IMR-90 (cell line): ENCODE measurements around the gene F2RL3. TPM values are rescaled to one million over a fixed set of nuclear protein-coding genes. Genes with fewer than 3 reads are reported as not detected.

Experiments used
- ATAC-seq: fragments of 200-7000 bp; cut with Tn5 transposase; 2 replicates; pipeline ENCODE4 v1.9.1; 2020; ENCODE audit warnings: low read depth, mild to moderate bottlenecking, moderate library complexity
- BruUV-seq: library from RNA; stranded (reverse); fragments of 400-500 nt; replicated peaks from 2 replicates; lab custom pipeline; 2021; lab: Mats Ljungman, UMichigan
- CTCF ChIA-PET: fragments of 300-600 bp; formaldehyde crosslinking; extraction: SDS; loops from one replicate; lab custom pipeline; 2021; ENCODE audit warnings: antibody characterized with exemption; lab: Yijun Ruan, JAX
- POLR2A ChIA-PET: fragments of 300-600 bp; sonication (Branson Sonifier 250); formaldehyde crosslinking; loops from one replicate; lab custom pipeline; 2022; ENCODE audit warnings: antibody characterized with exemption; ENCODE audit not compliant: unreplicated experiment; lab: Charles Lee
- DNase-seq: peaks from one replicate; pipeline ENCODE4 v3.0.0; 2013
- H2AFZ ChIP-seq: replicated peaks from 2 replicates; pipeline ENCODE3; 2013; ENCODE audit warnings: low read length, mild to moderate bottlenecking; ENCODE audit not compliant: poor library complexity
- H2AK5ac ChIP-seq: 2 replicates; pipeline ENCODE4 v1.6.1; 2013; ENCODE audit warnings: low read depth, low read length, inconsistent platforms
- H2AK9ac ChIP-seq: replicated peaks from 2 replicates; pipeline ENCODE3; 2013; ENCODE audit warnings: mild to moderate bottlenecking, low read depth, low read length, moderate library complexity; ENCODE audit not compliant: poor library complexity
- H2BK120ac ChIP-seq: 2 replicates; pipeline ENCODE4 v1.6.1; 2013; ENCODE audit warnings: low read depth, low read length, inconsistent platforms
- H2BK15ac ChIP-seq: 3 replicates; pipeline ENCODE4 v1.6.1; 2013; ENCODE audit warnings: low read depth, low read length, inconsistent platforms
- H2BK20ac ChIP-seq: 2 replicates; pipeline ENCODE4 v1.6.1; 2013; ENCODE audit warnings: low read depth, mild to moderate bottlenecking, inconsistent platforms, low read length, moderate library complexity
- H2BK5ac ChIP-seq: 2 replicates; pipeline ENCODE4 v1.6.1; 2013; ENCODE audit warnings: mild to moderate bottlenecking, low read depth, low read length, inconsistent platforms; ENCODE audit not compliant: poor library complexity, severe bottlenecking
- H3K14ac ChIP-seq: replicated peaks from 2 replicates; pipeline ENCODE4 v1.6.1; 2013; ENCODE audit warnings: low read depth, low read length, inconsistent platforms
- H3K18ac ChIP-seq: 2 replicates; pipeline ENCODE4 v1.6.1; 2013; ENCODE audit warnings: low read depth, low read length, control low read depth
- H3K23ac ChIP-seq: 2 replicates; pipeline ENCODE4 v1.6.1; 2013; ENCODE audit warnings: low read depth, low read length, inconsistent platforms
- H3K27ac ChIP-seq: 2 replicates; pipeline ENCODE4 v1.5.1; 2013; ENCODE audit warnings: mild to moderate bottlenecking, control low read depth, low read length; ENCODE audit not compliant: insufficient read depth
- H3K27me3 ChIP-seq: 2 replicates; pipeline ENCODE4 v1.6.1; 2013; ENCODE audit warnings: low read length; ENCODE audit not compliant: control insufficient read depth, insufficient read depth
- H3K36me3 ChIP-seq: 2 replicates; pipeline ENCODE4 v1.6.1; 2013; ENCODE audit warnings: low read length, mixed read lengths; ENCODE audit not compliant: control insufficient read depth, insufficient read depth
- H3K4ac ChIP-seq: 2 replicates; pipeline ENCODE4 v1.6.1; 2013; ENCODE audit warnings: low read depth, low read length, inconsistent platforms
- H3K4me1 ChIP-seq: 2 replicates; pipeline ENCODE4 v1.6.1; 2013; ENCODE audit warnings: low read length, mixed read lengths; ENCODE audit not compliant: control insufficient read depth, insufficient read depth
- H3K4me2 ChIP-seq: 2 replicates; pipeline ENCODE4 v1.6.1; 2013; ENCODE audit warnings: low read depth, mild to moderate bottlenecking, control low read depth, low read length, moderate library complexity
- H3K4me3 ChIP-seq: 2 replicates; pipeline ENCODE4 v1.5.1; 2013; ENCODE audit warnings: low read depth, mild to moderate bottlenecking, control low read depth, low read length, moderate library complexity; ENCODE audit not compliant: insufficient read depth
- H3K56ac ChIP-seq: 2 replicates; pipeline ENCODE4 v1.6.1; 2013; ENCODE audit warnings: low read length, inconsistent platforms; ENCODE audit not compliant: insufficient read depth; ENCODE audit errors: extremely low read depth
- H3K79me1 ChIP-seq, 2 experiments: 2 replicates each; pipeline ENCODE4 v1.6.1; 2013; ENCODE audit warnings: low read length in 2 of 2, inconsistent platforms in 1 of 2, low read depth in 1 of 2
- H3K9ac ChIP-seq: 2 replicates; pipeline ENCODE4 v1.6.1; 2013; ENCODE audit warnings: low read depth, low read length, control low read depth
- H3K9me1 ChIP-seq: 2 replicates; pipeline ENCODE4 v1.6.1; 2013; ENCODE audit warnings: low read length, inconsistent platforms; ENCODE audit not compliant: insufficient read depth
- H3K9me3 ChIP-seq: 2 replicates; pipeline ENCODE4 v1.6.1; 2013; ENCODE audit warnings: low read length; ENCODE audit not compliant: control insufficient read depth, insufficient read depth
- H4K20me1 ChIP-seq: 2 replicates; pipeline ENCODE4 v1.6.1; 2013; ENCODE audit warnings: low read length, inconsistent platforms; ENCODE audit not compliant: insufficient read depth
- H4K5ac ChIP-seq: 2 replicates; pipeline ENCODE4 v1.6.1; 2013; ENCODE audit warnings: mild to moderate bottlenecking, low read depth, low read length, control low read depth
- H4K8ac ChIP-seq, 2 experiments: 2 replicates each; pipeline ENCODE4 v1.6.1; 2013; ENCODE audit warnings: low read depth in 2 of 2, low read length in 2 of 2, control low read depth in 1 of 2, inconsistent platforms in 1 of 2
- H4K91ac ChIP-seq: 2 replicates; pipeline ENCODE4 v1.6.1; 2013; ENCODE audit warnings: low read depth, low read length, inconsistent platforms; ENCODE audit not compliant: insufficient read depth
- BHLHE40 ChIP-seq: fragments of 150-350 bp; IDR thresholded peaks from 2 replicates; pipeline ENCODE4 v1.6.1; 2016; ENCODE audit warnings: mild to moderate bottlenecking, low read depth, low read length
- RCOR1 ChIP-seq: IDR thresholded peaks from 2 replicates; pipeline ENCODE4 v1.6.1; 2012; ENCODE audit warnings: mild to moderate bottlenecking, low read length, improper control_type of control experiment; ENCODE audit not compliant: insufficient replicate concordance
- USF2 ChIP-seq: fragments of 150-350 bp; IDR thresholded peaks from 2 replicates; pipeline ENCODE4 v1.6.1; 2017; ENCODE audit warnings: mild to moderate bottlenecking, antibody characterized with exemption, low read length, low read depth
- WGBS, 2 experiments: methylation state at CpG; one replicate each; pipeline versions ENCODE4 v1.1.5 to v1.1.7; 2013; ENCODE audit warnings: missing lambda C conversion rate in 2 of 2; ENCODE audit not compliant: insufficient read length in 1 of 2; ENCODE audit errors: extremely low coverage in 2 of 2; 5-methylcytosine and 5-hydroxymethylcytosine counted together
- dilution Hi-C: fragments of 300-500 bp; cut with HindIII; formaldehyde crosslinking; loops from one replicate; pipeline ENCODE4 v1.14.3; 2018; ENCODE audit warnings: low sequenced_read_pairs; ENCODE audit not compliant: unreplicated experiment
- in situ Hi-C: fragments of 300-500 bp; cut with MboI; formaldehyde crosslinking; loops from 3 replicates; pipeline ENCODE4 v1.14.3; 2019; ENCODE audit warnings: low sequenced_read_pairs, inconsistent platforms, mixed read lengths
- intact Hi-C: fragments of 100-400 bp; cut with micrococcal nuclease; formaldehyde crosslinking; loops from 2 replicates; pipeline ENCODE4 v1.10.0; 2022
- polyA plus RNA-seq, 3 experiments: library from polyadenylated mRNA; depleted of rRNA; stranded (reverse); fragments of >200 nt; gene quantifications; 2 replicates each; pipeline ENCODE4 v1.2.3, GENCODE V29; 2012; ENCODE audit warnings: low replicate concordance in 1 of 3
- total RNA-seq: library from RNA; depleted of rRNA; stranded (reverse); fragments of >200 nt; gene quantifications from 2 replicates; pipeline ENCODE4 v1.2.3, GENCODE V29; 2012

F2RL3 gene
- total and polyA plus RNA-seq, 2 of the 4 experiments (the other 2 are of a cell fraction) = 0.03 TPM; not detected in 1

- TF ChIP-seq USF2 = no peak
Observed at GRCh38 chr19:16851031-16851712, 37.6 kb upstream of the F2RL3 start (continued).

GRCh38 chr19:16853066-16853465 lies 35.7 kb upstream of the F2RL3 start:
- TF ChIP-seq RCOR1 = no peak
- TF ChIP-seq BHLHE40 = no peak
- dilution Hi-C loops (no loop called here), intact Hi-C loops (no loop called here), in situ Hi-C loops (no loop called here)
- no peak overlapping the region for H3K4me3 ChIP-seq
- peaks cover 13% of the 10 kb centered on the region for H4K20me1 ChIP-seq
- BruUV-seq = no TSS peak
- H2BK120ac ChIP-seq = no peak overlapping the region
- 92% methylated on average over 2 of the region's 7 CpGs; no CpG with 5 or more reads in 1 of the 2 experiments for WGBS, 2 experiments
- H4K5ac ChIP-seq = no peak overlapping the region
- H2AFZ ChIP-seq = no peak overlapping the region
- peaks cover 33% of the 10 kb centered on the region for H3K9me1 ChIP-seq
- no peak overlapping the region for H3K56ac ChIP-seq
- H3K36me3 ChIP-seq = peaks cover 56% of the 10 kb centered on the region
- CTCF ChIA-PET = interaction anchor here (0.6 kb wide), 1 partner anchor 169 kb away, joined by 4 read pairs; no protein-coding TSS in a partner anchor
- H3K27me3 ChIP-seq = no peaks in the 10 kb centered on the region
- peaks cover 18% of the 10 kb centered on the region for H3K4me1 ChIP-seq
- no peak overlapping the region for H2BK5ac ChIP-seq
- no peak overlapping the region for H3K4me2 ChIP-seq
- H3K23ac ChIP-seq = no peak overlapping the region
- no peak overlapping the region for H3K4ac ChIP-seq
- H3K27ac ChIP-seq = no peak overlapping the region
- no peak overlapping the region for H2AK5ac ChIP-seq
- H3K79me1 ChIP-seq = peaks cover 10 to 58% of the 10 kb centered on the region in 2 experiments; a peak in 3 of 4 replicates
- H2BK15ac ChIP-seq = no peak overlapping the region
- H2AK9ac ChIP-seq = no peak overlapping the region
- H3K14ac ChIP-seq = no peak overlapping the region
- H3K9ac ChIP-seq = no peak overlapping the region
- no peaks in the 10 kb centered on the region for H3K9me3 ChIP-seq
- POLR2A ChIA-PET = no interaction called here
- H2BK20ac ChIP-seq = no peak overlapping the region
- H4K91ac ChIP-seq = no peak overlapping the region
- DNase-seq = no peak
- H3K18ac ChIP-seq = no peak overlapping the region
- H4K8ac ChIP-seq = no peak overlapping the region
- no peak for ATAC-seq
